Measurements from ENCODE around the gene ICA1.

Gene ICA1

GRCh38 chr7:8255680-8256655 lies 6.0 kb downstream of the ICA1 start:
- no peaks in the 10 kb centered on the region for H3K27me3 ChIP-seq (ENCODE audit: insufficient read depth, low read depth)

DNA sequence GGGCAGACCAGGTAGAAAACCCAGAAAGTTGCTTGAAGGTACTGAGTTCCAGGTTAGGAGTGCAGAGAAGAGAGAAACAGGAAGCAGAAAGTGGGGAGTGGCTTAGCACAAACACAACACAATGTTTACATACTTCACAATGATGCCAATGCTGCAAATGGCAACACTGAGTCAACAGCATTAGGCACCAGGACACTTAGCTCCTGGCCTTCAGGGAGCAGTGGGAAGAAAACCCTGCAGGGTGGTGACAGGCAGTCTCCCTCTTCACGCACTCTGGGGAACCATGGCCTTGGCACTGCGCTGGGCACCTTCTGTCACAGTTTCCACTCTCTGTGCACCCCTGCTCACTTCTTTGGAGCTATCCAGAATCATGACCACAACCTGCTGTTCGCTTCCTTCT lies 7.3 kb downstream of the ICA1 start:
- Histone ChIP-seq H3K79me2 (ENCODE audit: insufficient read depth, low read depth) (no peaks in the 10 kb centered on the region), H3K36me3 (ENCODE audit: insufficient read depth) (no peaks in the 10 kb centered on the region; the same call in 1 of the 2 replicates), H3K27ac (no peak overlapping the region), H3K4me3 (IDR thresholded peaks at IDR 0.05; ENCODE audit: insufficient read depth, low read depth, low read length) (no peak overlapping the region), H3K9ac (no peak overlapping the region), H3K27me3 (ENCODE audit: insufficient read depth, low read depth) (no peaks in the 10 kb centered on the region), H4K20me1 (ENCODE audit: insufficient read depth) (no peaks in the 10 kb centered on the region), H2AFZ (ENCODE audit: low read depth) (no peak overlapping the region), H3K4me2 (no peak overlapping the region), H3K4me1 (ENCODE audit: low read depth, poor library complexity, severe bottlenecking) (peaks cover 1% of the 10 kb centered on the region)
- TF ChIP-seq CTCF (conservative IDR thresholded peaks at IDR 0.05; ENCODE audit: low read depth, low read length) = no peak

More at GRCh38 chr7:8255680-8256655, 6.0 kb downstream of the ICA1 start:
- Histone ChIP-seq H4K20me1 (ENCODE audit: insufficient read depth) (no peaks in the 10 kb centered on the region), H3K9ac (no peak overlapping the region), H3K4me3 (IDR thresholded peaks at IDR 0.05; ENCODE audit: insufficient read depth, low read depth, low read length) (no peak overlapping the region), H3K4me2 (no peak overlapping the region), H3K79me2 (ENCODE audit: insufficient read depth, low read depth) (no peaks in the 10 kb centered on the region), H3K36me3 (ENCODE audit: insufficient read depth) (no peaks in the 10 kb centered on the region; the same call in 1 of the 2 replicates), H3K27ac (no peak overlapping the region), H3K4me1 (ENCODE audit: low read depth, poor library complexity, severe bottlenecking) (peaks cover 13% of the 10 kb centered on the region), H2AFZ (ENCODE audit: low read depth) (no peak overlapping the region)
- TF ChIP-seq CTCF (conservative IDR thresholded peaks at IDR 0.05; ENCODE audit: low read depth, low read length) = no peak

DNA sequence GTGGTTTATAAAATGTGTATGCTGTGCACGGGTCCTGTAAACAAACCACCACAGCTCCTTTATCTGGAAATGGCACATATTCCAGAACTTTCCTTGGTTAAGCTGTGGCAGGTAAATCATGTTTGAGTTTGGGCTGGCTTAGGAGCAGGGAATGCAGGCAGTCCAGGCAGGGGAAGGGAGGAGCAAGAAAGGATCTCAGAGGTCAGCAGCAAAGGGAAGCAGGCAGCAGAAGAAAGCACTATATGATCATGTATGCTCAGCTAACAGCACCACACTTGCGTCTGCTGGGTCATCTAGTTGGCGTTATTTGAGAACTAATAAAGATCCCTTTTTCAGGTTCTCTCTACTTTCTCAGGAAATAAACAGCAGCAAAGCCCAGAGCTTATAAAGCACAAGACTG lies 7.8 kb downstream of the ICA1 start:
- no peak overlapping the region for H3K27ac ChIP-seq
- TF ChIP-seq CTCF (conservative IDR thresholded peaks at IDR 0.05; ENCODE audit: low read depth, low read length) = no peak

DNA sequence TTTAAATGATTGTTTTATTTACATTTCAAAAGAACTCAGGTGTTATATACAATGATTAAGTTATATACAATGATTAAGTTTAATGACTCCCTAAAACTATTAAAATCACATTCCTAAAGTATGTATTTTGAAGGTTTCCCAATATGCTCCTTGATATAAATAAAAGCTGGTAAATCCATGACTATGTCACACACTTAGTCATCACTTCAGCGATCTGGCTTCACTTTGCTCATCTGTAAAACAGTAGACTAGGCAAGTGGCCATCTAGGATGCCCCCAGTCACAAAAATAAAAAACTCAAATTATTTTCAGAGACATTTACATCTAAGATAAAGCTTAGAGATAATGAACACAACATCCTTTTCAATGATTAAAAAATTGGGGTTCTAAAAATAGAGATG lies 10.8 kb downstream of the ICA1 start:
- Histone ChIP-seq H3K4me3 (IDR thresholded peaks at IDR 0.05; ENCODE audit: insufficient read depth, low read depth, low read length) (no peak overlapping the region), H3K27me3 (ENCODE audit: insufficient read depth, low read depth) (no peaks in the 10 kb centered on the region), H3K27ac (no peak overlapping the region), H3K79me2 (ENCODE audit: insufficient read depth, low read depth) (no peaks in the 10 kb centered on the region), H2AFZ (ENCODE audit: low read depth) (no peak overlapping the region), H3K4me2 (no peak overlapping the region), H3K36me3 (ENCODE audit: insufficient read depth) (no peaks in the 10 kb centered on the region; the same call in 1 of the 2 replicates), H4K20me1 (ENCODE audit: insufficient read depth) (no peaks in the 10 kb centered on the region), H3K9ac (no peak overlapping the region), H3K4me1 (ENCODE audit: low read depth, poor library complexity, severe bottlenecking) (no peaks in the 10 kb centered on the region)
- TF ChIP-seq CTCF (conservative IDR thresholded peaks at IDR 0.05; ENCODE audit: low read depth, low read length) = no peak

More for the DNA sequence above, 7.8 kb downstream of the ICA1 start:
- H3K4me3 ChIP-seq (IDR thresholded peaks at IDR 0.05; ENCODE audit: insufficient read depth, low read depth, low read length) = no peak overlapping the region
- no peaks in the 10 kb centered on the region; the same call in 1 of the 2 replicates for H3K36me3 ChIP-seq (ENCODE audit: insufficient read depth)
- no peak overlapping the region for H2AFZ ChIP-seq (ENCODE audit: low read depth)
- no peaks in the 10 kb centered on the region for H3K79me2 ChIP-seq (ENCODE audit: insufficient read depth, low read depth)
- no peaks in the 10 kb centered on the region for H3K4me1 ChIP-seq (ENCODE audit: low read depth, poor library complexity, severe bottlenecking)
- no peak overlapping the region for H3K9ac ChIP-seq
- no peak overlapping the region for H3K4me2 ChIP-seq
- no peaks in the 10 kb centered on the region for H4K20me1 ChIP-seq (ENCODE audit: insufficient read depth)
- H3K27me3 ChIP-seq (ENCODE audit: insufficient read depth, low read depth) = no peaks in the 10 kb centered on the region
